Daoy (cell line): ENCODE data around the gene MTF1. TPM values are rescaled to one million over a fixed set of nuclear protein-coding genes. Genes with fewer than 3 reads are reported as not detected.
"Not testable (repeated sequence)": the region's sequence is repeated elsewhere in the genome, so short reads cannot be mapped to it uniquely, and the experiment has no call there.

Experiments used
- DNase-seq: peaks from one replicate; pipeline ENCODE4 v3.0.0-alpha.2; 2015; ENCODE audit warnings: low read depth
- total RNA-seq: library from RNA; depleted of rRNA; stranded (reverse); fragments of >200 nt; shearing (Covaris generic); gene quantifications from 2 replicates; pipeline ENCODE4 v1.2.3, GENCODE V29; 2014; rRNA removed

Gene MTF1
- total RNA-seq, 1 experiment from 2014 or later: 2.3 TPM

DNA sequence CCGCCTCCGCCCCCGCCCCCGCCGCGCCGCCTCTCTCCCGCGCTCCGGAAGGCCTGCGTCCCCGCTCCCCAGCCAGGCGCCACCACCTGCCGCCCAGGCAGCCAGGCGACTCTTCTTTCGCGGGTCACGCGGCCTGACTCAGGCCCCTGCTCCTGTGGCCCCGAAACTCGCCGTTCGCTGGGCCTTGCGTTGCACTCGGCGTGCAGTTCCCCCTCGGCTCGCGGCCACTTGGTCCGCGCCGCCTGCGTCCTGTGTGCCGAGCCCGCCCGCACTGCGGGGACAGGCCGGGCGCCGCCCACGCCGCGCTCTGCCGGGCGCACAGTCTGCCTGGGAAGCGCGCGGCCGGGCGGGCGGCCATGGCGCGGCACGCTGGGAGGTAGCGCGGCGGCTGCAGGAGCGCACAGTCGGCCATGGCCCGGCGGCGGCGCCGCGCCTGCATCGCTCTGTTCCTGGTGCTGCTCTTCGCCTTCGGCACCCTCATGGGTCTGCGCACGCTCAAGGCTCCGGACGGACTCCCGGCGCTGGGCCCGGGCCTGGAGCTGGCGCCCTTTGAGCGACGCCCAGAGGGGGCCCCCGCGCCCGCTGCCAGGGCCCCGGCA, 65.5 kb downstream of the MTF1 start, which contains the start of gene MANEAL:
Gene MANEAL (plus strand): TSS at position 75 of the 599 bp plus-strand sequence. CDS start 336 bp downstream, at position 411.
- DNase-seq: peak; percentile 68

DNA sequence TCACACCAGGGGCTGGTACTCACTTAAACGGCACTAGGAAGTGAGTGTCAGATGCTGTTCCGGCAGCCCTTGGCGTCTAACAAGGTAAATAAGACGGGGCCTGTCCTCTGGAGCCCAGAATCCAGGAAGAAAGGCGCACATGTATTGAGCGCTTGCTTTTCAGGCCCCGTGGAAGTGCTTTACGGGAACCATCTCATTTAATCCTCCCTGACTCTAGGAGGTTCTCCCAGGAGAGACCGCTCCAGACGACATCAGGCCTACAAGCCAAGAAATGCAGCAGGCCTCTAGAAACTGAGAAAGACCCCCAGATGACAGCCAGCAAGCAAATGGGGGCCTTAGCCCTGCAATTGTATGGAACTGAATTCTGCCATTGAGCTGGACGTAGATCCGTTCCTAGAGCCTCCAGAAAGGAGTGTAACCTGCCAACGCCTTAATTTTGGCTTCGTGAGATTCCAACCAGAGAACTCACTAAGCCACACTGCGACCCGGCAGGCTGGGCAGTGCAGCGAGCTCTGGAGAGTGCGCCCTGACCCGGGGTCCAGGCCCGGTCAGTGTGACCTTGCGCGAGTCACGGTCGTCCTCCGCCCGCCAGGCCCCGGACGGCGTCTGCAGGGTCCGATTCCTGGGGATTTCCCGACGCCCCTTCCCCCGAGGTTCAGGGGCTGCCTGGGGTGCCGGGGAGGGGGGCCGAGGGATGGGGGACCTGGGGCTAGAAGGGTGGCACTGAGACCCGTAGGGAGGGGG, 66.3 kb downstream of the MTF1 start:
- no peak for DNase-seq

DNA sequence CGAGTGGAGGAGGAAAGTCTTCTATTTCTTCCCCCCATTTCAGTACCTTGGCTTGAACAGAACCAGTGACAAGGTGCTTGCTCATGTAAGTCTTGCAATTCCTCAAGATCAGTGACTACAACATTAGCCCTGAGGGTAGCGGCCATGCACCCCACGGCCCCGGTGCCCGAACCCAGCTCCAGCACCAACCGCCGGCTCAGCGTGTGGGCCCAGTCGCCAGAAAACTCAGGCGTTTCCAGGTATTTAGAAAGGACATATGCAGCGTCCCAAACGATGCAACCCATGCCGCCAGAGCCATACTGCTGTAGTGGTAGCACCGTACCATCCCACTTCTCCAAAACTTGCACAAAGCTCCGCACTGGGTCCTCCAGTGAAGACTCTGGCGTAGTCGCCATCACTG, 76.9 kb downstream of the MTF1 start:
- DNase-seq: no peak

DNA sequence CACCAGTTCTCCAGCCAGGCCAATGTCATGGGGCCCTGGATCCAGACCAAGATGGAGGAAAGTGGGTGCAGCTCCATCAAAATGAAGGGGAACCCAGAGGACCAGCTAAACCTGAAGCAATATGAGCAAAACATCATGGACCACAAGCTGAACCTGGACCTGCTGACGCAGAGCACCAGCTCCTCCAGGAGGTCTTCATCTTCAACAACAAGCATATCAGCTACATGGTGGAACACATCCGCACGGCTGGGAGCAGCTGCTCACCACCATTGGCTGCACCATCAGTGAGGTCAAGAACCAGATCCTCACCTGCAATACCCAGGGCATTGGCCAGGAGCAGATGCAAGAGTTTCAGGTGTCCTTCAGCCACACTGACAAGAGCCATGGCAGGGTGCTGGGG, 80.7 kb downstream of the MTF1 start:
- DNase-seq: no peak

DNA sequence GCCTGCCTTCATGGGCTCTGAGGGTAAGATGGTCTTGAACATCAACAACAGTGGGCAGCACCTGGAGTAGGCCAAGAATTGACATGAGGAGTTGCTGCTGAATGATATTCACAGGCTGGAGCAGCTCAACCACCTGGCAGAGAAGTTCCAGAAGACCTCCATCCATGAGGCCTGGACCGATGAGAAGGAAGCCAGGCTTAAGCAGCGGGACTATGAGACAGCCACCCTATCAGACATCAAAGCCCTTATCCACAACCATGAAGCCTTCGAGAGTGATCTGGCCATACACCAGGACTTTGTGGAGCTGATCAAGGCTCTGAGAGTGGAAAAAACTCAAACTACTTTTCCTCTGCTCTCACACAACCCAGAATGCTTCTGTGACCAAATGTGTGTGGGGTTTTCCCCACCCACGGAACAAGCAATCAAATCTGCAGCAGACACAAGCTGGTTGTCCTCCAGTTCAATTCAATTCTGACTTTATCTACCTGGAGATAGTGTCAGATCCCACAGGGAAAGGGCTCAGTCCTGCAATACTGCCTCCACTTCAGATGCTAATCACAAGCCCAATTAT, 82.4 kb downstream of the MTF1 start:
- no peak for DNase-seq

DNA sequence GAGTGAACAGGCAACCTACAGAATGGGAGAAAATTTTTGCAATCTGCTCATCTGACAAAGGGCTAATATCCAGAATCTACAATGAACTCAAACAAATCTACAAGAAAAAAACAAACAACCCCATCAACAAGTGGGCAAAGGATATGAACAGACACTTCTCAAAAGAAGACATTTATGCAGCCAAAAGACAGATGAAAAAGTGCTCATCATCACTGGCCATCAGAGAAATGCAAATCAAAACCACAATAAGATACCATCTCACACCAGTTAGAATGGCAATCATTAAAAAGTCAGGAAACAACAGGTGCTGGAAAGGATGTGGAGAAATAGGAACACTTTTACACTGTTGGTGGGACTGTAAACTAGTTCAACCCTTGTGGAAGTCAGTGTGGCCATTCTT, 88.0 kb downstream of the MTF1 start:
- not testable (repeated sequence) for DNase-seq

DNA sequence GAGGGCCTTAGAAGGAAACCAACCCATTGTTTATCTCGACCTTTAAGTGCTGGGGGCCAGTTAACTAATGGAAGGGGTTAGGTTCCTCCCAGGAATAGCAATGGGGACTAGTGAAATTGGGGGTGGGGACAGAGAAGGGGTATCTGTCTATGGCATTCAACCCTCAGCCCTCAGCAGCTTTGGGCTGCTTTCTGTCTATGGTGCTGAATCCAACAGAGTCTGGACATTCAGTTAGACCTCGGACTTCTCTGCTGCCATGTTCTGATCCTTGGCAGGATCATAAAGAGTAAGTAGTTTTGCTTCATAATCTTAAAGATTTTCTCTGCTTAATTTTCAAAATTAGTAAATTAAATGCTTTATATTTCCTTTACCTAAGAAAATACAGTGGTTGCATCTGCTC, 91.9 kb downstream of the MTF1 start:
- no peak for DNase-seq

DNA sequence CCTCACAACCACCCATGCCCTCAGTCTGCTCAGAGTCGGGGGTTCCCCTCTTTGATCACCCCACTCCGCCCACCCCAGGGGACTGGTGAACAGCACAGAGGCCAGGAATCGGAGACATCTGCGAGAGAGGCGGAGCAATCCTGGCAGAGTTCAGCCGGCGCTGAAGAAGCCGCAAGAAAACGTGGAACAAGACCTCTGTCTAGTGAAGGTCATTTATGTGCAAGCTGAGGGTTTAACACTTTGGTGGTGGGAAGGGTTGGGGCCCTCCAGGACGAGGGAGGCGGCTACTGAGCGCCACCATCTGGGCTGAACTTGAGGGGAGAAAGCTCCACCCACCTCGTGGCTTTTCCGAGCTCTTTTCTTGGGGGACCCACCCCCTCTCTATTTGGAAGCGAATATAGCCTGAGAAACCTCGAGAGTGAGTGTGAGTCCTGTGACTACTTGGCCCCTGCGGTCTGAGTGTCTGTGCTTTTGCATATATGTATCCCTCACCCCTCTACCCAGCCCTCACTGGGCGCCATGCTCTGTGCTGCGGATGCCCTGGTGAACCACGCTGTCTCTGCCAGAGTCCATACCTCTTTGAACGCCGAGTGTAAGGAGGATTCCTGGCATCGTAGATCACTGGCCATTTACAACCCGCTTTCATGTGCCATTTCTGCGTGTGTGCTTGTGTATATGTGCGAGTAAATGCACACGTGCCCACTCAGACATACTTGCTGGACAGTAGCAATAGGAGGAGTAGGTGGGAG, 93.3 kb downstream of the MTF1 start:
- peak; percentile 32 for DNase-seq

DNA sequence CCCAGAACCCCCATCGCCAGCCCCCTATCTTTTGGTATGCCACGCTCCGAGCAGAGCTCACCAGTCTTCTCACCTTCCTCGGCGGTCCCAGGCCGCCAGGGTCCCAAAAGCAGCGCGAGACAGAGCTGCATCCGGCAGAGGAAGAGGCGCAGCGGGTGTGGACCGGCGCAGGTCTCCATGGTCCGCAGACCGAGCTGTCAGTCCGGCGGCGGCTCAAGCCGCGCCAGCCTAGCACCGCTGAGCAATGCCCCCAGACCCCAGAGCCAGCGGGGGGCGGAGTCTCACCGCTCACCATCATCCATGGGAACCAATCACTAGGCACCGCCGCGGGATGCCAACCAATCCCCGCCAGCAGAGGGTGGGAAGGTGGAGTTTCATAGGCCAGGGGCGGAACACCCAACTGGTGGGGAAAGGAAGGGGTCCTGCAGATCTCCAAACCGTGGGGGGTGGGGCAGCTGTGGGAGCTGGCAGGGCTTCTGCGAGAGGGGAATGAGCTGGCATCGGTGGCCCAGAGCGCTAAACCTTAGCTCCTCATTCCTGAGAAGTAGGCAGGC, 94.4 kb downstream of the MTF1 start, which contains the start of gene EPHA10:
Gene EPHA10 (minus strand): TSS at position 233 of the 554 bp plus-strand sequence. CDS start 54 bp downstream, at position 179.
- peak; percentile 28 for DNase-seq

DNA sequence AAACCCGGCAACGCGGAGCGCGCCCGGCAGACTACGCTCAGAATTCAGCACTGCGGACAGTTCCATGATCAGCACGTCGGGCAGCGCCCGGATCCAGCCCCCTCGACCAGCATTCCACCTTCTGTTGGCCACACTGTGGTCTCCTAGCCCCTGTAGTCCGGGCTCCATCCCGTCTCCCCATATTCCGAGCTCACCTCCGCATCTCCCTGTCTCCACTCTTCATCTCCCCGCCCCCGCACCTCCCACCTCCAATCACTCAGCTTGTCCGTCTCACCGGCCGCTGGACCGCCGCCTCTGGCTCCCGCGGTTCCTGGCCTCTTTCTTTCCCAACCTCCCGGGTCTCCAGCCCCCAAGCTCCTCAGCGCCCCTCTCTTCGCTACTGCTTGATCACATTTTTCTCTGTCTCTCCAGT, 95.0 kb downstream of the MTF1 start:
- DNase-seq: peak; percentile 61

DNA sequence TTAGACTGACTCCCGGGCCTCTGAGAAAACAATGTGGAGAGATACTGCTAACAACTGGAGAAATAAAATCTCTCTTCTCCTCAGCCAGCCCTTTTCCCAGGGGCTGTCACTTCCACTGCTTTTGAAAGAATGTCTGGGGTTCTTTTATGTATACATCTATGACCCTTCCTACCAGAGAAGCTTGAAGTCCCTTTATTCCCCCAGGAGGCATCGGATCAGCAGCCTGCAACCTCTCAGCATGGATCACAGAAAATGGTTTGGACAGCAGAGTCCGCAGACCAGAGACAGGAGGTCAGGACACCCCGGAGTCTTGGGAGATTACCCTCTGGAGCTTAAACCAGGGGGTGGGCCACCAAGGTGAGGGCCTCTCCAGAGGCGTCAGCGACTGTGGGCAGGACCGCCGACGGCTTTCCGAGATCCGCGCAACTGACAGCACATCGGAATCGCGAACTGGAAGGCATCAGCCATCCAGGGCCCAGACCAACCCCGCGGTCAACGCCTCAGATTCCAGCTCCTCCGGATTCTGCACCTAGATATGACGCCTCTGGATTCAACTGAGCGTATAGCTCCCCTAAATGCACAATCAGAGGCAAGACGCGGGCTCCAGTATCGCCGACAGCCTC, 95.5 kb downstream of the MTF1 start:
- DNase-seq: no peak

DNA sequence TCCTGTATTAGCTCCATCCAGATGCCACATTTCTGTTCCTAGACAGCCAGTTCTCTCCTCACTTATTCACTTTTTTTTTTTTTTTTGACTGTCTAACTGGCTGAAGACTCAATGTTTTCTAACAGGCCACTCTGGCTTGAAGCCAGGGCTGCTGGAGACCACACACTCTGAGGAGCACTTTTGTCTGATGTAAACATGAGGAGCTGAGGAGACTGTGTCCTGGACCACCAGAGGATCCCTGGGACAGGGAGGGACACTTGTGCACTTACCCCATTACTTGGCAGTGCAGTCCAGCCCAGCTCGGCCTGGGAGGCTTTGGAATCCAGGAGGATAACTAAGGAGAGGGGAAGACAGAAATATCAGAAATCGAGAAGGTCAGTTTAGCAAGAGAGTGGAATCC, 96.9 kb downstream of the MTF1 start:
- no peak for DNase-seq

DNA sequence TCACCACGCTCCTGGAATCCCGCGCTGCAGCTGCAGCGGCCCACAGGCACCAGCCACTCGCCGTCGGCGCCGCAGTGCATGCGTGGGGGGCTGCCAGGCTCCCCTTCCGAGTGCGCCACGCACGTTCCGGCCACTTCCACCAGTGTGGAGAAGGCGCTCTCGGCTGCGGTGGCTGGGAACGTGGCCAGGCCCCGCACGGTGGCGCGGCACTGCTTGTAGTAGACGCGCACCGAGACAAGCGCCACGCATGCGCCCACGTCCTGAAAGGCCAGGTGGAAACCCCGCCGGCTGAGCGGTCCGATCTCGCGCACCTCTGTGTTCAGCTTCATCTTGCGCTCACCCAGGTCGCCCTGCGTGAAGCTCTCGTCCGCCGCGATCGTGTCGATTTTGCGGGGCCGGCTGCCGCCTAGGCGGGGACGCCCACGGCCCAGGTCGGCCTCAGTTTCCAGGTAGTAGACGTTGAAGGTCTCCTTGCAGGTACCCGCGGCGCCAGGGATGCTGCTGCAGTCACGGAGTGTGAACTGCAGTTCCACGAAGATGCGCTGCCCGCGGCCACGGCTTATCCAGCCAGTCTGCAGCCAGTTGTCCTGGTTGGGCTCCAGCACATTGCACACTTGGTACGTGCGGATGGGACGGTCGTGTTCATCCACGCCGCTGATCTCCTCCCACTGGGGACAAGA, 97.8 kb downstream of the MTF1 start:
- DNase-seq: no peak

Other genes with a start within 250 kb of the MTF1 start
- not detected in 2 replicates for gene RSPO1, start 224.7 kb downstream of the MTF1 start, total RNA-seq
- gene CDCA8, start 167.1 kb downstream of the MTF1 start, total RNA-seq: 33.6 and 44.3 TPM in 2 replicates
- gene EPHA10, start 94.5 kb downstream of the MTF1 start, total RNA-seq: not detected in 2 replicates
- gene MANEAL, start 65.7 kb downstream of the MTF1 start, total RNA-seq: 2.6 and 4.4 TPM in 2 replicates
- gene C1orf122, start 51.8 kb downstream of the MTF1 start, total RNA-seq: 54.1 and 60.5 TPM in 2 replicates
- 86.3 and 89.0 TPM in 2 replicates for gene YRDC, start 51.4 kb downstream of the MTF1 start, total RNA-seq
- gene INPP5B, start 87.5 kb upstream of the MTF1 start, total RNA-seq: 10.5 and 18.8 TPM in 2 replicates
- 261 and 383 TPM in 2 replicates for gene SF3A3, start 130.4 kb upstream of the MTF1 start, total RNA-seq
- 25.3 and 33.9 TPM in 2 replicates for gene FHL3, start 145.9 kb upstream of the MTF1 start, total RNA-seq
- 134 and 188 TPM in 2 replicates for gene UTP11, start 153.1 kb upstream of the MTF1 start, total RNA-seq
- gene POU3F1, start 187.2 kb upstream of the MTF1 start, total RNA-seq: 1.1 and 3.7 TPM in 2 replicates